NAMALWA (cell line): ENCODE data around the gene PSMD4.
A peak's percentile ranks its signal among the peaks of the same experiment; 100 is the strongest.
"Not testable (repeated sequence)": the region's sequence is repeated elsewhere in the genome, so short reads cannot be mapped to it uniquely, and the experiment has no call there.

Experiments used
- DNase-seq: peaks from one replicate; pipeline ENCODE4 v3.0.0-alpha.2; 2015; ENCODE audit warnings: low spot score

PSMD4 gene

DNA sequence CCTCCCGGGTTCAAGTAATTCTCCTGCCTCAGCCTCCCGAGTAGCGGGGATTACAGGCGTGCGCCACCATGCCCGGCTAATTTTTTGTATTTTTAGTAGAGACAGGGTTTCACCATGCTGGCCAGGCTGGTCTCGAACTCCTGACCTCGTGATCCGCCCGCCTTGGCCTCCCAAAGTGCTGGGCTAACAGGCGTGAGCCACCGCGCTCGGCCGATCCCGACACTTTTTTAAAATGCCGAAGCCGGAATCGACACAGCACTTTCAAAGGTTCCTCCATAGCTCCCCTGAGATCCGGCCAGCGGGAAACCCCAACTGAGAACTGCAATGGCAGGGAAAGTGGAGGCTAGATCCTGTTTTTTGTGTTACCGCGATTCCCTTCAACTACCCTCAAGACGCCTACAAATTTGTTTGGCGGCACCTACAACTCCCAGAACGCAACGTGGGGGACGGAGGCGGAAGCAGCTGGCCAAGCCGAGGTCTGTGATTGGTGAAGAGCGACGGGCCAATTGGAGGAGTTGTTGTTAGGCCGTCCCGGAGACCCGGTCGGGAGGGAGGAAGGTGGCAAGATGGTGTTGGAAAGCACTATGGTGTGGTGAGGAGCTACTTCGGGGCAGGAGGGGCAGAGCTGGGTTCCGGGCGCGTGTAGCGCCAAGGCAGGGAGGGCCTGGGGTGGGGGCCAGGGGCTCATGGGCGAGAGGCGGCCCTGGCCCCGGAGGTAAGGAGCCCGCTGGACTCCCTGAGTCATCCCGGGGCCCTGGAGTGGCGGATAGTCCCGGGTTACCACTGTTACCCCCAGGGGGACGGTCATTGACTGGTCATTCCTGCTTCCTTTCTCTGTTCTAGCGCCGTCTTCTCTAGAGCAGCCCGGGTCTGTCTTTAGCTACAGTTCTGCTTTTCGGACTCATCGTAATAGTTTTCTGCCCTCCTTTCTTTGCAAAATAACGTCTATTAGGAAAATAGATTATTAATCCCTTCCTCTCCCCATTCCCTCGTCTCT is at the start of gene PSMD4:
PSMD4 (plus strand) TSS at position 518 of the 997 bp plus-strand sequence; CDS start at position 567, 49 bp downstream.
- DNase-seq, result peak; percentile 99

GRCh38 chr1:151205381-151205965 is 49.1 kb upstream of the PSMD4 start:
- not testable (repeated sequence) for DNase-seq

- DNase-seq, result no peak
Measured at GRCh38 chr1:151210830-151211229, 43.7 kb upstream of the PSMD4 start.

GRCh38 chr1:151211972-151212705 is 42.4 kb upstream of the PSMD4 start:
- DNase-seq, result no peak

- DNase-seq, result no peak
Measured at GRCh38 chr1:151213560-151213959, 41.0 kb upstream of the PSMD4 start.

GRCh38 chr1:151221616-151222015 is 32.9 kb upstream of the PSMD4 start:
- no peak for DNase-seq

DNA sequence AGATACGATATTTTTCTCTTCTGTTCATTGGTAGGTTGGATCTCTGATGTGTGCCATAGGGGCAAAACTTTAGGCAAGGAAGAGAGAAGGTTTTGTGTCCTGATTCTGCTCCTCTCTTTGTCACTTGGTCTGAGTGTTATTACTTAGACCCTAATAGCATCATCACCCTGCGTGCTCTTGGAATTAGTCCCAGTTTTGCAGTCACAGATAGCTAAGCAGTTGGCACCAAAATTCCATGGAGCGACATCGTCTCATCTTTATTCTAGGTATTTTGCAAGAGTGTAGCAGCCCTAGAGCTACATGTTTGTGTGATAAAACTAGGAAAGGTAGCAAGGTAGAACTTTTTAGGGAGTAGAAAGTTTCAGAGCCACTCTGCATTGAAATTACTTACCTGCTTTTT is 32.4 kb upstream of the PSMD4 start:
- DNase-seq, result no peak

GRCh38 chr1:151235235-151235634 is 19.3 kb upstream of the PSMD4 start:
- no peak for DNase-seq

DNA sequence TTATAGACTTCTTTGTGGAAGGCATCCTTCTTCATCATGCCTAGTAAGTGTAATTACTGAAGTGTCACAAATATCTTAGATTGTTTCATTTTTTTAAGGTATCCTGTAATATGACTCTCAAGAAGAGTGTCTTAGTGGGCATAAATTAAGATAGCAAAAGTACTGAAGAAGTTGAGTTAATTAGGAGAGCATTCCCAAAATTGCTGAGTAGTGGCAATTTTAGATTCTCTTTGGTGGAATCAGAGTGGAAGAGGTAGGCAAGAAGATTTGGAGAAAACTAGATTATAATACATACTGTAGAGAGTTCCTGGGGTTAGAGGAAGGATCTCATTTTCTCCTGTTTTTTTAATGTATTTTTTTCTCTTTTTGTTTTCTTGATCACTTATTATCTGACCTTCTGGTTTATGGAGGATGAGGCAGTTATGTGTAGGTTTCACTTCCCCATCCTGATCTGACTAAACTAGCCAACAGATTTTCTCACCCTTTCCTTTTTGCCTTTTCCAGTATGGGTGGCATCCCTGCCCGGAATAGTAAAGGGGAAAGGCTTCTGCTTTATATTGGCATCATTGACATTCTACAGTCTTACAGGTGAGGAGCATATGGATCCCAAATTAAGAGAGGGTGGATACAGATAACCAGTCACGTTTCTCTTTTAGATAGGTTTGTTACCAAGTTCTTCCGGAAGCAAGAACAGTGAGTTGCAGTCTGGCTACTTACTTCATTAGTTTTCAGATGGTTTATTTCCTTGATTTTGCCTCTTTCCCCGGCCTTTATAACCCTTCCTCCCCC is 16.7 kb upstream of the PSMD4 start:
- peak; percentile 41 for DNase-seq

DNA sequence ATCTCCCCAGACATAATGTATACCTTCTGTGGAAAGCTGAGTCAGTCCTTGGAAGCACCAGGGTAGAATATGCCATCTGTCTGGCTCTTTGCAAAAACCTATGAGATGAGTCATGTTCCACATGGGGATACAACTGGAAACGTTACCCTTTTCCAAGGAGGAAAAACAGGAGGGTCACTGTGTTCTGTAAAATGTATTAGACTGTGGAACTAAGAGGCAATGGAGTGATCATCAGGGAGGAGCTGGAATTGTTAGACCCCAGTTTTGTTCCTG is 16.1 kb upstream of the PSMD4 start:
- no peak for DNase-seq

GRCh38 chr1:151242442-151242841 is 12.1 kb upstream of the PSMD4 start:
- DNase-seq, result no peak

GRCh38 chr1:151243683-151244216 is 10.8 kb upstream of the PSMD4 start:
- DNase-seq, result no peak

GRCh38 chr1:151246786-151247185 is 7.7 kb upstream of the PSMD4 start:
- DNase-seq, result no peak

DNA sequence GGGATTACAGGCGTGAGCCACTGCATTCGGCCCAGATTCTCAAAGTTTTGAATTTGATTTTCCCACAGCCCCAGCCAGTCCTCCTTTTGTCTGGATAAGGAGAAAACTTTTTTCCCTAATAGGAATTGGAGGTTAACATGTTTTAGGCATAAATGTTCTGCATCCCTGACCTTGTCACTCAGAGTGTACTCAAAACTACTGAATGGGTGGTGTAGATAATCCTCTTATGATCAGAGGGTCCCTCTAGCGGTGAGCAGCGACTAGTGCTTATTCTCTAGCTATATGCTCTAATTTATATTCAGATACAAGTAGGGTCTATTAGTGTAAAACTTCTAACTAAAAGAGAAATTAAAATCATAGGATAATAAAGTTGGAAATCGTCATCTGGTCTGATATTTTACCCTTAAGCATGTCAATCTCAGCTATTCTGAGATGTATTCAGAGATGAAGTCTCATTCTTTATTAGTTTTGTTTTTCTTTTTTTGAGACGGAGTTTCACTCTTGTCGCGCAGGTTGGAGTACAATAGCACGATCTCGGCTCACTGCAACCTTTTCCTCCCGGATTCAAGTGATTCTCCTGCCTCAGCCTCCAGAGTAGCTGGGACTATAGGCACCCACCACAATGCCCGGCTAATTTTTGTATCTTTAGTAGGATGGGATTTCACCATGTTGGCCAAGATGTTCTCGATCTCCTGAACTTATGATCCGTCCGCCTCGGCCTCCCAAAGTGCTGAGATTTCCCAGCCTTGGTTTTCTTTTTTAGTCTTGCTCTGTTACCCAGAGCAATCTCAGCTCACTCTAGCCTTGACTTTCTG is 2.7 kb upstream of the PSMD4 start:
- peak; percentile 94 for DNase-seq

- DNase-seq, result peak; percentile 61
Measured at GRCh38 chr1:151255381-151255780, 847 bp downstream of the PSMD4 start.

DNA sequence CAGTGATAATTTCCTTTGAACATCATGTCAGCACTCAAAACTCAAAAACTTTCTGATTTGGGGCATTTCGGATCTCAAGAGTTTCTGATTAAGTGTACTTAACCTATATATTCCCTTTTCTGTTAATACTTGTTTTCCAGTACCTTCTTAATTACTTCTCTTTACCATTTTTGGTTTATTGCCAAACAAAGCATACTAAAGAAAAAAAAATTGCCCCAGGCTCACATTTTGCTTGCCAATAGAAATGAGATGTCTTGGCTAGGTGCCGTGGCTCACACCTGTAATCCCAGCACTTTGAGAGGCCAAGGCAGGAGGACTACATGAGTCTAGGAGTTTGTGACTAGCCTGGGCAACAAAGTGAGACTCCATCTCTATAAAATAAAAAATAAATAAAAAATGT is 4.8 kb downstream of the PSMD4 start:
- no peak for DNase-seq

GRCh38 chr1:151265446-151266236 is 11.1 kb downstream of the PSMD4 start:
- DNase-seq, result no peak

DNA sequence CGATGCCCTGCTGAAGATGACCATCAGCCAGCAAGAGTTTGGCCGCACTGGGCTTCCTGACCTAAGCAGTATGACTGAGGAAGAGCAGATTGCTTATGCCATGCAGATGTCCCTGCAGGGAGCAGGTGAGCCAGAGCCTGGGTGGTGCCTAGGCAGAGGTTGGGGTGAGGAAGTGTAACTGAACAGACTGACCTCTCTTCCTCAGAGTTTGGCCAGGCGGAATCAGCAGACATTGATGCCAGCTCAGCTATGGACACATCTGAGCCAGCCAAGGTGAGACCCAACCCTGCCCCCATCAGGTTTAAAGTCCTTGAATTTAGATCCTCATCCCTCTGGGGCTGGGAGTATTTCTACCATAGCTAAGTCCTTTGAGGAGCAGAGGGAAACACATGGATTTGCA is 11.8 kb downstream of the PSMD4 start:
- DNase-seq, result no peak

- no peak for DNase-seq
Measured at GRCh38 chr1:151266821-151267220, 12.3 kb downstream of the PSMD4 start.

DNA sequence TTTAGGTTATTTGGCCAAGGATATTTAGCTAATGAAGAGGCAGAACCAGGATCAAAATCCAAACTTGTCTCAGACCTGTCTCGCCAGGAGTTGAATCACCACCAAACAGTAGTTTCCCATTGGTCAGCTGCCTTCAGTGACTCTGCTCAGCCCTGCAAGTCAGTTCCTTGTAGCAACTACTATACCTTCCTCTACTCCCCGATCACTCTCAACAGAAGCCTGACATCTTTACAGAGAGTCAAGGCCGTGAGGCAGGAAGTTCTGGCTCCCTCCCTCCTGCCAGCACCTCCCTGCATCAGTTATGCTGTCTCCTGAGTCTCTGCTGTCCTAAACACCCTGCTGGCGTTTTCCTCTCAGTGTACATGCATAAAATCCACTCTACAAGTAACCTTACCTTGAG is 13.2 kb downstream of the PSMD4 start:
- DNase-seq, result peak; percentile 7
